Sciatic nerve (tissue), 2 donors: Measurements from ENCODE around the gene TKT. TPM values are rescaled to one million over a fixed set of nuclear protein-coding genes. Genes with fewer than 3 reads are reported as not detected.
"Not testable (repeated sequence)": the region's sequence is repeated elsewhere in the genome, so short reads cannot be mapped to it uniquely, and the experiment has no call there.

Experiments
- ATAC-seq: fragments of 200-7000 bp; cut with Tn5 transposase; one replicate; pipeline ENCODE4 v1.9.1; 2020; ENCODE audit warnings: mild to moderate bottlenecking, moderate library complexity
- DNase-seq: peaks from one replicate; pipeline ENCODE4 v3.0.0-alpha.2; 2020; ENCODE audit warnings: low spot score
- intact Hi-C: fragments of 100-400 bp; cut with DNase I; formaldehyde crosslinking; loops from one replicate; pipeline ENCODE4 v1.14.2; 2022
- total RNA-seq: library from RNA; stranded (reverse); fragmentation: NEBNext Ultra II Directional; extraction: Animal tissue kit (Norgen Biotek cat#: 25700); gene quantifications from one replicate; pipeline ENCODE4 v1.2.1, GENCODE V29; 2021
- donor health status: DM: no; HTN: no; CAD: no.
- donor health status: DM: no; HTN: no; CAD: no.

Gene TKT
- total RNA-seq, 1 donor from 2014 or later = 219 TPM

DNA sequence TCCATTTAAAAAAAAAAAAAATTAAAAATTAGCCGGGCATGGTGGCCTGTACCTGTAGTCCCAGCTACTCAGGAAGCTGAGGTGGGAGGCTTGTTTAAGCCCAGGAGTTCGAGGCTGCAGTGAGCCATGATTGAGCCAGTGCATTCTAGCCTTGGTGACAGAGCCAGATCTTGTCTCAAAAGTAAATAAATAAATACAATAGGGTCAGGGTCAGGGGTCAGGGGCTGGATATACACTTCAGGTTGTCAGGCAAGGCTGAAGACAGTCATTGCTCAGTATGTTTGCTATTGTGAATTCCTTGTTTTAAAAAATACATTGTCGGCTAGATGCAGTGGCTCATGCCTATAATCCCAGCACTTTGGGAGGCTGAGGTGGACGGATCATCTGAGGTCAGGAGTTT lies 8.1 kb upstream of the TKT start:
- ATAC-seq (no peak), DNase-seq (no peak)
- intact Hi-C loops = no loop called here

GRCh38 chr3:53261712-53262111 lies 5.9 kb upstream of the TKT start:
- ATAC-seq (no peak), DNase-seq (no peak)
- intact Hi-C loops = no loop called here

GRCh38 chr3:53260286-53260785 lies 4.5 kb upstream of the TKT start:
- intact Hi-C loops = no loop called here
- no peak for ATAC-seq
- no peak for DNase-seq

GRCh38 chr3:53259427-53260259 lies 3.8 kb upstream of the TKT start:
- intact Hi-C loops = no loop called here
- DNase-seq = no peak
- no peak for ATAC-seq

DNA sequence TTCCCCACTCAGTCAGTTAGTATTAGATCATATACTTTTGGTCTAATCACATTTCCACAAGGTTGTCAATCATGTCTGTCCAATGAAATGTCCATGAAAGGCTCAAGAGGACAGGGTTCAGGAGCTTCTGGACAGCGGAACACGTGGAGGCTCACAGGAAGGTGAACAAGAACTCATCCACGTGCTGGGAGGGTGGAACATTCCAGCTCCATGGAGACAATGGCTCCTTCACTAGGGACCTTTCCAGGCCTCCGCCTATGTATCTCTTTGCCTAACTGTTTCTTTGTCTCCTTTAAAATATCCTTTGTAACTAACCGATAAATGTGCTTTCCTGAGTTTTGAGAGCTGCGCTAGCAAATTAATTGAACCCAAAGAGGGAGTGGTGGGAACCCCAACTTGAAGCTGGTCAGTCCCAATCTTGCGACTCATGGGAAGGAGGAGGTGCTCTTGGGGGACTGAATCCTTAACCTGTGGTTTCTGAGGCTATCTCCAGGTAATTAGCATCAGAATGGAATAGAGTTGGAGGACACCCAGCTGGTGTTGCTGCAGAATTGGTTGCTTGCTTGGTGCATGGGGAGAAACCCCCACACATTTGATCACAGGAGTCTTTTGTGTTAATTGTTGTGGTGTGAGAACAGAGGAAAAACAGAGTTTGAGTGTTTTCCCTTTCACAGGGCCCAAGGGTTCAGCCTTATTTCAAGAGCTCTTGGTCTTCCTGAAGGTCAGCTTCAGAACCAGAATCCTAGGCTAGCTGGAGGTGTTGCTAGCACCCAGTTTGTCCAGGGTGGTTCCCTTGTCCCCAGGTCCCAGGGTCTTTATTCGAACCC lies 3.0 kb upstream of the TKT start:
- ATAC-seq = no peak
- intact Hi-C loops = no loop called here
- DNase-seq = no peak

- no peak for ATAC-seq
- DNase-seq = no peak
- intact Hi-C loops = no loop called here
Measured at GRCh38 chr3:53257465-53257864, 1.6 kb upstream of the TKT start.

DNA sequence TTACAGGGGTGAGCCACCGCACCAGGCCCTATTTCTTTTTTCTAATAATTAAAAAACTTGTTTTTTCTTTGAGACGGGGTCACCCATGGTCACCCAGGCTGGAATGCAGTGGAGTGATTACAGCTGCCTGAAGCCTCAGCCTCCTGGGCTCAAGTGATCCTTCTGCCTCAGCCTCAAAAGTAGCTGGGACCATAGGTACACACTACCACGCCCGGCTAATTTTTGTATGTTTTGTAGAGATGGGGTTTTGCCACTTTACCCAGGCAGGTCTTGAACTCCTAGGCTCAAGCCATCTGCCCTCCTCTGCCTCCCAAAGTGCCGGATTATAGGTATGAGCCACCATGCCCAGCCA lies 858 bp upstream of the TKT start:
- intact Hi-C loops = no loop called here
- ATAC-seq (no peak), DNase-seq (no peak)

GRCh38 chr3:53255423-53255774 lies 423 bp downstream of the TKT start:
- DNase-seq (no peak), ATAC-seq (peak; percentile 19)
- intact Hi-C loops = no loop called here

DNA sequence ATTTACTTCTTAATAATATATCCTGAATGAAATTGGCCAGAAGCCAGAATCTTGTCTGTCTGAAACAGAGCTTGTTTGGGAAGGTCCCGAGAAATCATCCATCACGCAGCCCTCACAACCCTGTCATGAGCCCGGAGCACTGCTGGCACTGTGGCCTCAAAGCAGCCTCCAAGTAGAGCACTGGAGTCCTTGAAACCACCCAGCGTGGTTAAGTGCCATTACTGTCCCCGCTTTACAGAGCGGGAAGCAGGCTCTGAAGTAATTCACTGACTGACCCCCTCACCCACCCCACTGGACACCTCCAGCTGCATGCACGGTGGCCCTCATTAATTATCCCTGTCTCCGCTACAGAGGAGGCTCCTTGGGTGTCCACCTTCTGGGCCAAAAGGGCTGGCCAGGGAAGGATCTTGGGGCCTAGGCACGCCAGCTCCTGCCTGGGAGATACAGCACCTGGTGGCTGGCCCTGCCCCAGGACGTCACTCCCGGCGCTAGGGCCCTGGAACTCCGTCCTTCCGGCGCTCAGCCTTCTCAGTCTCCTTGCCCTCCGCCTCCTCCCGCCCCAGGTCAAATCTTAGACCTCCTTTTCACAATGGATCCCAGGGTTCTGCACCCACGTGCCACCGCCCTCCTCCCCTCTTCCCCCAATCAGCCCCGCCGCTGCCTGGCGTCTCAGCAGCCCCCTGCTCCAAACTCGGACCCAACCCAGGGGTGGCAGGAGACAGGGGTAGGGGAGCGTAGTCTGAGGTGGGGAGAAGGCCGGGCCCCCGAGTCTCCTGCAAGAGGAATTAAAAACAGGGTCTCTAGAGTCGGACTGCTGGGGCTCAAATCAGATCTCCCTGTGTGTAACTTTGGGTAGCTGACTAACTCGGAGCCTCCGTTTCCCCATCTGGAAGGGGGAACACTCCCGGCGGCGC lies 1.1 kb downstream of the TKT start:
- DNase-seq (peak; percentile 82), ATAC-seq (peak; percentile 75)
- intact Hi-C loops = no loop called here

DNA sequence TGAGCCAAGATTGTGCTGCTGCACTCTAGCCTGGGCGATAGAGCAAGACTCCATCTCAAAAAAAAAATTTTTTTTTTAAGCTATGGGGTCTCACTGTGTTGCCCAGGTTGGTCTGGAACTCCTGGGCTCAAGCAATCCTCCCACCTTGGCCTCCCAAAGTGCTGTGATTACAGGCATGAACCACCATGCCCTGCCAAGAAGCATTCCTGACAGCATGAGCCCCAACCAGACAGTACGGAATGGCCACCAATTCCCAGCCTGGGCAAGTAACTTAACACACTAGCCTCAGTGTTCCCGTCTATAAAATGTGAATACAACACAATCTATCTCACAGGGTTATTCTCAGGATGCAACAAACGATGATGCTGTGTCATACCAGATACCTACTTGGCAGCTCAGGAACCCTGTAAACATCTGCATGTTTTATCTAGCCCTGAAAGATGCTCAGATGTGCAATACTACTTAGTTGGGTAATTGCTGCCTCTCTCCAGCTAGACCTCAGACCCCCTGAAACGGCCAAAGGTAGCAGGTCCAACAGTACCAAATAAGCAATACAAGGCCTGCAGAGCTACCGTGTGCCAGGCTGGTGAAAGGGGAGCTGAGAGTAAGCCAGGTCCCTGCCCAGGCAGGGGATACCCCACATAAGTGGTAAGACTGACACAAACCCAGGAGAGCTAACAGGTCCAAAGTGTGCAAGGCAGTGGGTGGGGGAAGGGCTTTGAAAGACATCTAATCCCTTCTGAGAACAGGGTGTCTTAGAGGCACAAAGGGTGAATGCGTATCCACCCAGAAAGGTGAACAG lies 1.9 kb downstream of the TKT start:
- ATAC-seq (no peak), DNase-seq (no peak)
- intact Hi-C loops = no loop called here

DNA sequence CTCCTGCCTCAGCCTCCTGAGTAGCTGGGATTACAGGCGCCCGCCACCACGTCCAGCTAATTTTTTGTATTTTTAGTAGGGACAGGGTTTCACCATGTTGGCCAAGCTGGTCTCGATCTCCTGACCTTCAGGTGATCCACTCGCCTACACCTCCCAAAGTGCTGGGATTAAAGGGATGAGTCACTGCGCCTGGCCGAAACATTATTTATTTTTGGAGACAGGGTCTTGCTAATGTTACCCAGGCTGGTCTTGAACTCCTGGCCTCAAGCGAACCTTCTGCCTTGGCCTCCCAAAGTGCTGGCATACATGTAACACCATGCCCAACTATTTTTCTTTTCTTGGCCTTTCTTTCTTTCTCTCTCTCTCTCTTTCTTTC lies 2.9 kb downstream of the TKT start:
- DNase-seq, ATAC-seq, intact Hi-C loops: not testable (repeated sequence)

- ATAC-seq (no peak), DNase-seq (no peak)
- intact Hi-C loops = no loop called here
Measured at GRCh38 chr3:53252096-53252946, 3.5 kb downstream of the TKT start.

- no peak for ATAC-seq
- intact Hi-C loops = no loop called here
Measured at GRCh38 chr3:53250881-53251605, 4.8 kb downstream of the TKT start.

DNA sequence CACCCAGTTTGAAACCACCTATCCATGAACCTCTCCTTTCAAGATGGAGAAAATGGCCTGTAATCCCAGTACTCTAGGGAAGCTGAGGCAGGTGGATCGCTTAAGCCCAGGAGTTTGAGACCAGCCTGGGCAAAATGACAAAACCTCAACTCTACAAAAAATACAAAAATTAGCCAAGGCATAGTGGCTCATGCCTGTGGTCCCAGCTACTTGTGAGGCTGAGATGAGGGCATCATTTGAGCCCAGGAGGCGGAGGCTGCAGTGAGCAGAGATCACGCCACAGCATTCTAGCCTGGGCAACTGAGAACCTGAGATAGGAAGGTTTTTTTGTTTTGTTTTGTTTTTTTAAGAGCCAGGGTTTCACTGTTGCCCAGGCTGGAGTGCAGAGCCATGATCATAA lies 5.4 kb downstream of the TKT start:
- no peak for DNase-seq
- no peak for ATAC-seq
- intact Hi-C loops = no loop called here

More at GRCh38 chr3:53250881-53251605, 4.8 kb downstream of the TKT start:
- no peak for DNase-seq

- DNase-seq (no peak), ATAC-seq (no peak)
- intact Hi-C loops = no loop called here
Measured at GRCh38 chr3:53248161-53248560, 7.7 kb downstream of the TKT start.

DNA sequence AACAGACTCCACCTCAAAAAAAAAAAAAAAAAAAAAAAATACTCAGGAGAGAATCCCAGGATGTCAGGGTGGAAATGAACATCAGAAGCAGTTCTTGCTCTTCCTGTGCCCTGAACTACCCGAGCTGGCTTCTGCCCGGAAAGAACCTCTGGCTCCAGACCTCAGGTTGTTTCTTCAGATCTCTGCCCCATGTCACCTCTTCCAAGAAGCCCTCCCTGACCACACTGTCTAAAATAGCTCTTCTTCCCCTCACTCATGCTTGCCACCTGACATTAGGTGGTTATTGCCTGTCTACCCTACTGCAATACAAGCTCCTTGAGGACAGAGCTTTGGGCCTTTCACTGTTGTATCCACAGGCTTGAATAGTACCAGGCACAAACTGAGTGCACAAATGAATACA lies 8.2 kb downstream of the TKT start:
- ATAC-seq (no peak), DNase-seq (no peak)
- intact Hi-C loops = loop anchor here (1.0 kb wide), 1 partner anchor 39 kb away; no protein-coding TSS in a partner anchor

- ATAC-seq = no peak
Measured at GRCh38 chr3:53244271-53244670, 11.6 kb downstream of the TKT start.

More at GRCh38 chr3:53244271-53244670, 11.6 kb downstream of the TKT start:
- intact Hi-C loops = no loop called here
- DNase-seq = no peak
